OCI-M2 (cell line): ENCODE data around the gene ATP11A.

Source experiments
- DNase-seq: peaks from one replicate; lab custom pipeline; 2025; ENCODE audit not compliant: unreplicated experiment; lab: John Stamatoyannopoulos, UW

Gene ATP11A

GRCh38 chr13:112899281-112900225 lies 209.7 kb downstream of the ATP11A start:
- DNase-seq: no peak

GRCh38 chr13:112900226-112900600 lies 210.4 kb downstream of the ATP11A start:
- DNase-seq: no peak

GRCh38 chr13:112900691-112901091 lies 210.9 kb downstream of the ATP11A start:
- DNase-seq: no peak

- no peak for DNase-seq
These were observed 212.3 kb downstream of the ATP11A start for GRCh38 chr13:112902101-112902651.

- DNase-seq: no peak
These were observed 212.8 kb downstream of the ATP11A start for GRCh38 chr13:112902669-112903068.

- DNase-seq: no peak
These were observed 213.3 kb downstream of the ATP11A start for GRCh38 chr13:112903071-112903577.

GRCh38 chr13:112903606-112904195 lies 213.9 kb downstream of the ATP11A start:
- DNase-seq: no peak

GRCh38 chr13:112904436-112904960 lies 214.7 kb downstream of the ATP11A start:
- DNase-seq: no peak

GRCh38 chr13:112905086-112905485 lies 215.2 kb downstream of the ATP11A start:
- DNase-seq: no peak

GRCh38 chr13:112905619-112905989 lies 215.8 kb downstream of the ATP11A start:
- DNase-seq: no peak

- DNase-seq: no peak
These were observed 216.3 kb downstream of the ATP11A start for GRCh38 chr13:112905990-112906641.

- DNase-seq: no peak
These were observed 217.4 kb downstream of the ATP11A start for GRCh38 chr13:112907286-112907685.

- DNase-seq: no peak
These were observed 218.1 kb downstream of the ATP11A start for GRCh38 chr13:112907871-112908331.

GRCh38 chr13:112908342-112908741 lies 218.5 kb downstream of the ATP11A start:
- DNase-seq: no peak

GRCh38 chr13:112910016-112910415 lies 220.2 kb downstream of the ATP11A start:
- DNase-seq: no peak

- DNase-seq: no peak
These were observed 220.9 kb downstream of the ATP11A start for GRCh38 chr13:112910616-112911280.

GRCh38 chr13:112911285-112911701 lies 221.5 kb downstream of the ATP11A start:
- DNase-seq: no peak

GRCh38 chr13:112911883-112912282 lies 222.0 kb downstream of the ATP11A start:
- no peak for DNase-seq

GRCh38 chr13:112912726-112913440 lies 223.0 kb downstream of the ATP11A start:
- DNase-seq: no peak

- DNase-seq: no peak
These were observed 226.5 kb downstream of the ATP11A start for GRCh38 chr13:112916296-112916695.
